Measurements from ENCODE around the gene PLXNA4.

The PLXNA4 gene

DNA sequence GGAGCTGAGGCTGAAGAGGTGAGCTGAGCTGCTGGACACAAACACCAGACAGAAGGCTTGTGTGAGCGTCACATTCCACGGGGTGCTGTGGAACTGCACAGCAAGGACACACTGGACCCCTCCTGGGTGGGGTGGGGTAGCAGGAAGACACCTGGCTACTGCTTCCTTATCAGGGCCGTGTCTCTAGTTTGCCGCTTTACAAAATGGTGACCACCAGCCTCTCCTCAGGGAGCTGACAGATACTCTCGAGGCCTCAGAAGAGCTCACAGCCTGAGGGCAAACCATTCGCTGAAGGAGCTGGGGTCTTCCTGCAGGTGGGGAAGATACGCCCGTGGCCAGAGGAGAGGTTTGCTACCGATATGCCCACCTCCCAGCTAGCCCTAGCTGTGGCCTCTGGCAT lies 461.9 kb downstream of the PLXNA4 start:
- DNase-seq, result no peak
- ATAC-seq, result no peak

DNA sequence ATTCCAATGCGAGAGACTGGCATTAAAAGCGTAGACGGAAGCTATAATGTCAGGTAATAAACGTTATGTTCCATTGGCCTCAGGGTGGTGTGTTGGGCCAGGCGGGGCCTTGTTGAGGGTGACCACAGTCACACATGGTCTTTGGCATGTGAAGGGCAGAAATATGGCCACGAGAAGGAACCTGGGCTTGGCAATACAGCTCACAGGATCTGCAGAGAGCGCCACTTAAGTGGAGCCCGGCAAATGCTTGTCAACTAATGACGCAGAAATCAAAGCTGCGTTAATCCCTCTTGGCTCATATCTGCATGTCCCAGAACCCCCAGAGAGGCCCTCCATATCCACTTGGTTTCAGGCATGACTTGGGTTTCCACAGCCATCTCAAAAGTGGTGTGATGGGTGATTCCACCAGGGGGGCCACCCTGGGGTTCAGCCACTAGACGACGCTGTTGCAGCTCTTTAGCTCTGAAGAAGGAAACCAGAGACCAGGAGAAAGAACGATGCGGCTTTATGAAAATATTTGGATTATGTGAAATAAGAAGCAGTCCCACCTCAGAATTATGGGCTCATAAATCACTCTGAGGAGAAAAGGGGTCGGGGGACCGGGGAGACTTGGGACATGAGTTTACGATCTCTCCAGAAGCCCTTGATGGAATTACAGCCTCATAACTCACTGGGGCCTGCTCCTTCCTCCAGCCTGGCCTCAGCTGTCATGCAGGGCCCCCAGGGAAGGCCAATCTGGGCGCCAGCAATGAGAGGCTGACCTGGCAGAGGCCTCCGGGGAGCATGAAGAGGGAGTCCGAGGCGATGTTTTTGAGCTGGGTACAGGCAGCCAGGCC lies 462.5 kb downstream of the PLXNA4 start:
- ATAC-seq, result no peak
- no peak for DNase-seq

DNA sequence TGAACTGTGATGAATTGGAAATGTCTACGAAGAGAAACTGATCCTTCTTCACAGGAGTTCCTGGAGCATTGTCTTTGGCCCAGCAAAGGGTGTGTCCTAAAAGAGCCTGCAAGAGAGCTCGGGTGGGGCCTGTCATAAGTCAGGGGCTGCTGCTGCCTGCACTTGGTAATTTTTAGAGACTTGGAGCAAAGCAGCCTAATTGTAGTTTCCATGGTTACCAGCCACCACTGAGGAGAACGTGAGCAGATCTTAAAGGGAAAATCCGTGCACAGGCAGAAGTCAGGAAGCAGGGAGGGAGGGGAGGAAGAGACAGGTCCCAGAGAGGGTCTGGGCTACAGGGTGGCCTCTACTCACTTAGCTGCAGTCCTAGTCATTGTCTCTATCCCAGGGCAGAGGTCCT lies 463.6 kb downstream of the PLXNA4 start:
- no peak for DNase-seq
- no peak for ATAC-seq

DNA sequence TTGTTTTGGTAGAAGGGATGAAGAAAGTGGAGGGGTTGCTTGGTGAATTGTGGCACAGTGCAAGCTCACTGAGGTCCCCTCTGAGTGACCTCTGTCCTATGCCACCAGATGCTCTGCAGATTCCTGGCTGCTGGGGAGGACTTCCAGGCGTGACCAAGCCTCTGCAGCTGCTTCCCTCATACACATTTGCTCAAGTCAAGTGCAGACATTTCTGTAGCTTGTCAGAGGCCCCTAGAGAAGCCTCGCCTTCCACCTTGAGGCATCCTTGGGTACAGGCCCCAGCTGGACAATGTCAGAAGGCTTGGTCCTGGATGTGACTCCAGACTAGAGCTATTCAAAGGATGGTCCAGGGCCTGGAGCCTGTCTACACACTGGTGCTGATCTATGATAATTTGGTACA lies 464.2 kb downstream of the PLXNA4 start:
- no peak for ATAC-seq

DNA sequence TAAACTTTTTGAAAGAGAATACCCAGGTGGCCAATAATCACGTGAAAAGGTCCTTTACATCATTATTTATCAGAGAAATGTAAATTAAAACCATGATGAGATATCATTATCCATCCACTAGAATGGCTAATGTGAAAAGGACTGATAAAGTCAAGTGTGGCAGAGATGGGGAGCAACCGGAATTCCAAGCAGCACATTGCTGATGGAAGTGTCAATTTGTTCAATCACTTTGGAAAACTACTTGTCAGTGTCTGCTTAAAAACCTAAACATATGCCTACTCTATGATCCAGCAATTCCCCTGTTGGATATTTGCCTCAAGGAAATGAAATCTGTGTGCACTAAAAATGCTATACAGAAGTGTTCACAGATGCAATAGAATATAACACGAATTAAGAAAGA lies 465.6 kb downstream of the PLXNA4 start:
- ATAC-seq, result no peak
- DNase-seq, result no peak

More for the DNA sequence above, 464.2 kb downstream of the PLXNA4 start:
- DNase-seq, result no peak

DNA sequence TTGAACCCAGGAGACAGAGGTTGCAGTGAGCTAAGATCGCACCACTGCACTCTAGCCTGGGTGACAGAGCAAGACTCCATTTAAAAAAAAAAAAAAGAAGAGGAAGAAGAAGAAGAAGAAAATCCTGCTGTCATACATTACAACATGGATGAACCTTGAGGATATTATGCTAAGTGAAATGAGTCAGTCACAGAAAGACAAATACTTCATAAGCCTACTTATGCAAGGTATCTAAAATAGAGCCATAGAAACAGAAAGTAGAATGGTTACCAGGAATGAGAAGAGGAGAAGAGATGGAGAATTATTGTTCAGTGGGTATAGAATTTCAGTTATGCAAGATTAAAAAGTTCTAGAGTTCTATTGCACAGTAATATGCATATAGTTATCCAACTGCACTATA lies 466.5 kb downstream of the PLXNA4 start:
- ATAC-seq, result no peak
- DNase-seq, result no peak

DNA sequence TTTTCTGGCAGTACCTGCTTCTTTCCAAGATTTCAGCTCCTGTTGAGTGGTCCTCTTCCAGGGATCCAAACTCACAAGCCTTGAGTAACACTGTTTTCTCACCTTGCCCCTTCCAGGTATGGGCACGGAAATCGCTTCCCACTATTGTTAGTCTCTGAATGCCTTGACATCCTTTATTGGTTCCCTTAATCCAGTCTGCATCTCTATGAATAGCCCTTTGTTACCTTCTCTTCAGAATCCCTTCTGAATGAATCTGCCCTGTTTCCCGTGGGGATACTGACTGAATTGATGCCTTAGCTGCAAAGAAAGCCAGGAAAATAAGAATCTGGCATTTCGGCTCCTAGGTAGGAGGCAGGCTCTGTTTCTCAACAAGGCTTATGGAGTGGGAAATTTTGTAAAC lies 467.7 kb downstream of the PLXNA4 start:
- DNase-seq, result no peak
- no peak for ATAC-seq

DNA sequence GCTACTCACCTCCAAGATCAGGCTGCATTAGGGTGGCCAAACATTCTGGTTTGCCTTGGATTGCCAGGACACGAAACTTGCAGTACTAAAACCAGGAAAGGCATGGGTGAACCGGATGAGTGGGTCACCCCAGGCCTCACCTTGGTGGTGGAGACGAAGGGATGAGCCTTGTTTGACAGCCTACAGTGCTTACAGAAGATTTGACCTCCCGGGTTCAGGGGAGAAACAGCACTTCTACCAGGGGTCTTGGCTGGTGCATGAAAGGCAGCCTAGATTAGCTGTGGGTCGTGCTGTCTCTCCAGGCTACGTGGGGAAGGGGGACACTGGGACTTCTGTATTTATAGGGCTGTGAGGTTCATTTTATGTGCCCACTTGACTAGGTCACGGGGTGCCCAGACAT lies 469.8 kb downstream of the PLXNA4 start:
- no peak for DNase-seq
- ATAC-seq, result no peak

DNA sequence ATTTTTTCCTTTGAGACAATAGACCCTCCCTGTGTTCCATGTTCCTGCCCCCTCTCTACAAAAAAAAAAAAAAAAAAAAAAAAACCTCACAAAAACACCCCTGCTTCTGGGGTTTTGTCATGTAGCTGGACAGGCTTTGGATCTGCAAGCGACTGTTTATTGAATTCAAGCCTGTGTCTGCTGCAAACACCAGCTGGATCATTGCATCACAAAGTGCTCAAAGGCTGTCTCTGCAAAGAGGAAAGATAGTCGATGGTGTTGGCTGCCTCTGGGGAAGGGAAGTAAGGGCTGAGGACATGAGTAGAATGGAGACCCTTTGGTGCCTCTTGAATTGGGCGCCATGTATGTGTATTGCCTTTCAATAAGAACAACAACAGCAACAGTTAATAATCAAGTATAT lies 471.2 kb downstream of the PLXNA4 start:
- ATAC-seq (no peak), DNase-seq (no peak)

DNA sequence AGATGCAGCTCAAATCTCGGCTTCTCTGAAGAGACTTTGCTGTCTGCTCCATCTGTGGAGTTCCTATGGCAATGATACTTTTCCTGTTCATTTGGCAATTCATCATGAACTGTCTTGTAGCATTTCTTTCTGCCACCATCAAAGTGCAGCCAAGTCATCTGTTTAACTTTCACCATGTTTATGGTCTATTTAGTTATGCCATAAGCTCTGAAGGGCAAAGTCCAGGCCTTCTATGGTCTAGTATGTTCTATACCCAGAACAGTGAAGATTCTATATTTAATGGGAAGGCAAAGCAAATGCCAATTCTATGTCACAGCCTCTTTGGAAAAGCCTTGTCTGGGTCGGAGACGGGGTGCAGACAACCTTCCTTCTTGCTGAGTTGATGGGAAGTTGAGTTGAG lies 472.6 kb downstream of the PLXNA4 start:
- DNase-seq (no peak), ATAC-seq (no peak)

DNA sequence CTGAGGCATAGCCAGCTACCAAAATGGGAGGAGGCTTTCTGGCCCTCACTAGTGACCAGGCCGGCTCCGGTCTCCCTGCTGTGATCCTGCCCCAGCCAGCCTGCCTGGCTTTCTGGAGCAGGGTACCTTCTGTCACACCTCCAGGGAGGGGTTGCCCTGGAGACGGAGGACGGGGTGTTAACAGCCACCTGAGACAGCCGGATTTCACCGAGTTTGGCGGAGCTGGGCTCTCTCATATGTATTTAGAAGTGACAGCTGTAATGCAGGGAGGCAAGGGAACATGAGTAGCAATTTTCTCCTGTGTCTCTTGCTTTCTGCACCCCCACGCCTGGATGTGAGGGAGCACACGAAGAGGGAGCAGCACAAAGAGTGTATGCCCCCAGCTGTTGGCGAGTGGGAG lies 473.3 kb downstream of the PLXNA4 start:
- ATAC-seq (no peak), DNase-seq (no peak)

DNA sequence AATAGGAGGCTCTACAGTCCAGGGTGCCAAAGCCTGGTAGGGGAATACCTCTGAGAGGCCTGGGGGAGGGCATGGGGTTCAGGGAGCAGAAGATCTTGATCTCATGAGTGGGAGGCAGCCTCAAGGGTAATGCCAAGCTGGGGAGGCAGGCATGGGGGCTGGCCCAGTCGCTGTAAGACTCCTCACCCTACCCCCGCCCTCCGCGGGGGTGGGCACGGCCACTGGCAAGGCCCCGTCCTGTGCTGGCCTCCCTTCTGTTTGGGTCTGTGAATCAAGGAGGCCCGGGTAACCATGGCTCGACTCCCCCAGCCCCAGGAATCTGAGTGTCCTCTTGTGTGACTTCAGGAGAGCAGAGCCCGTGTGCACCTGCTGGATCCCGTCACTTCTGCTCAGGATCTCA lies 473.9 kb downstream of the PLXNA4 start:
- ATAC-seq, result no peak
- DNase-seq, result no peak

DNA sequence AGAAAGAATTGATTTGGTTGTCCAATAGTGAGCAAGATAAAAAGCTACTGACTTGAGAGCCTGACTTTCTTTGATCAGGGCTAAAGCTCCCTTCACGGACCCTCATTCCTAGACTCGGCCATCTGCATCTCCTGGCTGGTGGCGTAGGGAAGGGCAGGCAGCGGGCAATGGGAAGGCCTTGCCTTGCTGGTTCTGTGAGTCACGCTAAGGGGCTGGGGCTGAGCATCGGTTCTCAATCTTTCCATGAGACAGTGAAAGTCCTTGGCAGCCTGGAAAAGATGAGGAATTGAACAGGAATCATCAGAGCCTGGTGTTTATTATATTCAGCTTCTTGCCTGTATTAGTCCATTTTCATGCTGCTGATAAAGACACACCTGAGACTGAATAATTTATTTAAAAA lies 475.3 kb downstream of the PLXNA4 start:
- DNase-seq, result no peak
- ATAC-seq, result no peak

DNA sequence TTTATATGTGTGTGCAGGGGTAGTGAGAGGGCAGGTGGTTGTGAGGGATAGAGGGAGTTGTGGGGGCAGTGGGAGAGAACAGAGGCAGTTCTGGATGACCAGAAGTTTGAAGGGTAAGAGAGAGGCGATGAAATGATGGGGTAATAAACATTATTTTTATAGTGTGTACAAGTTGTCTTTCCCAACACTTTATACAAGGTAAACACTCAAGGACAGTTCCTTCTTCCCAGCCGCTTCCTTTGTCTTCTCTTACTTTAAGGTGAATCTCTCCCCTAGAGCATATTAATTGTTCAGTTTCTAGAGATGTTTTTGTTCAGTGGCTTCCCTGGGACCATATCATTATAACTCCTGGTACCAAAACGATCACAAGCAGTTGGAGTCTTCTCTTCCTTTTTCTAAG lies 475.8 kb downstream of the PLXNA4 start:
- no peak for ATAC-seq

DNA sequence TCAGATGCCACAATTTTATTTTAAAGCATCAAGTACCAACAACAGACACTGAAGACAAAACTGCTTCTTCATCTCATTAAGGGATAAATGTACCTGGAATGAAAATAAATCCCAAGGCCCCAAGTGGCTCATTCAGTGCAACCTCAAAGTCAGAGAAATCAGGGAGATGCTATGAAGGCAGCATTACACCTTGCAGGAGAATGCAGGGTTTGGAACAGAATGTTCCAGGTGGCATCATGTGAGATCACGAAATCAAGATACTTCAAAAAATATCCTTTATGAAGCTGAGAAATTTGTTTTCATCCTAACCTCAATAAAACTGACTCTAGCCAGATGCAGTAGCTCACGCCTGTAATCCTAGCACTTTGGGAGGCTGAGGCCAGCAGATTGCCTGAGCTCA lies 477.1 kb downstream of the PLXNA4 start:
- ATAC-seq, result no peak
- no peak for DNase-seq

More for the DNA sequence above, 475.8 kb downstream of the PLXNA4 start:
- no peak for DNase-seq

DNA sequence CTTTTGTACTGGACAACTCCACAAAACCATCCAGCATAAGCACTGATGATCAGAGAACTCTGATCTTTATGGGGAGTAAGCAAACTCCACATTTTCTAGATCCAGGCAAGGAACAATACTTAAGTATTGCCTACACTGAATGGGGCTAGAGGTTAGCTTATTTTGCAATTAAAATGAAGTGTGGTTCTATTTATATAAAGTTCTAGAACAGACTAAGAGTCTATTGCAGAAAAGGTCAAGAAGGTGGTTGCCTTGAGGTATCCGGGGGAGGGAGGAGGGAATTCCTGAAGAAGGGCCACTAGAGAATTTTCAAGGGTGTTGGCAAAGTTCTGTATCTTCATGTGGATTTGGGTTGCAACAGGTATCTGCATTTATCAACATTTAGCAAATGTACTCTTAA lies 477.9 kb downstream of the PLXNA4 start:
- ATAC-seq, result no peak
- no peak for DNase-seq

DNA sequence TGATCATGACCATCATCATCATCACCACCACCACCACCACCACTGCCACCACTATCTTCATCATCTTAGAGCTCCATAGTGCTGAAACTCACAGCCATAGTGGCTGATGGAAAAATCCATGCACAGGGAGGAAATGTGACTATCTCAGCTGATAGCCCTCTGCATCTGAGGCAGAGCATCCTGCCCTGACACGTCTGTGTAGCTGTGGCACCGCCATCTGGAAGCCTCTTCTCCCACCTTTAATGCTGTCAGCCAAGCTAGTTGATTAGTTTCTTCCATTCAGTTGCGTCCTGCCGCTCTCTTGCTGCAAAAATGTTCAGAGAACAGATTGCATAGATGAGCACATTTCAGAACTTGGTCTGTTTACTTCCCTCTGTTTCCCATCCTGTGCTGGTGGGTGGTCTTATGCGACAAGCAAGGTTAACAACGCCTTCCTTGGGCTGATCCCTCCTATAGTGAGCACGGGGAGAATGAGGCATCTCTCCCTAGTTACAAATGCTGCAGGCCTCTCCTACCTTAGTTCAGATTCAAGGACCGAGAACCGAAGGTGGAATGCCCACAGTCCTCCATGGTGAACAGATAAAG lies 478.6 kb downstream of the PLXNA4 start:
- no peak for DNase-seq
- ATAC-seq, result no peak

DNA sequence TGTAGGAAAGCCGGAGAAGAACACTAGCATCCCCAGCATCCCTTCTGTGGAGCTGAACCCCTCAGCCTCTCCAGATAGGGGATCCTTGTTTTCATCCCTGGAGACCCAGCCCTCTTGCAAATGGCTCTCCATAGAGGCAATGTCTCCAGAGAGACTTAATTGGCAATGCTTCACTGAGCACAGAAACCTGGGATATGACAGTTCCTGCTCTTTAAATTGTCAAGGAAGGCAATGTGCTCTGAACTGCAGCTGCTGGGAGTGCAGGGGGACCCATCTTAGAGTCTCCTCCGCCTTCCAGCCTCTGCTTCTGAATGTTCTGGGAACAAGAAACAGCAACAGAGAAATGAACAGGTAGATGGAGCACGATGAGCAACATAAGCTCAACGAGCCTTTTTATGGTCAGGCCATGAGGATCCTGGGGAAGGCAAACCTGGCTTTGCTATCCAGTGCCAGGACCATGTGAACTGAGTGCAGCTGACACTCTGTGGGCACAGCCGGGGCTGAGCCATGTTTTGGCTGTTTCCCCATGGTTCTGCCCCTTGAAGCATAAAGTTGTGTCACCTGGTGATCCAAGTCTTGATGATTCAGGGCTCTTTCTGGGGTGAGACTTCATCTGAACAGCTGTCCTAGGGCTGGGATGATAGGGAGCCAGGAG lies 481.0 kb downstream of the PLXNA4 start:
- ATAC-seq, result no peak
- no peak for DNase-seq

DNA sequence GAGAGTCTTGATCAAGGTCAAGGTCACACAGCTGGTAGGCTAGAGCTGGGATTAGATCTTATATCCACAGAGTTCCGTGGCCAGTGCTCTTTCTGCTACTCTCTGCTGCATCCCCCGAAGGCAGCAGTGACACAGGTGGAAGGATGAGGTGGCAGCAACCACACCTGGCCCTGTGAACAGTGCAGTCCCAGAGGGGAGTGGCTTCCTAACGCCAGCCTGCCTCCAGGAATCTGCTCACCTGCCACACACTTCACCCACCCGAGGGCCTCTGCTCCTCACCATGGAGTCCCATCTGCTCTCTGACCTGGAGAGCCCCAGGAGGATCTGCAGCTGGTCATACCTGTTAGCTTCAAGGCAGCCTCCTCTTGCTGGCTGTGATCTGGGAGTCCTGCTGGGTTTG lies 484.2 kb downstream of the PLXNA4 start:
- no peak for DNase-seq

DNA sequence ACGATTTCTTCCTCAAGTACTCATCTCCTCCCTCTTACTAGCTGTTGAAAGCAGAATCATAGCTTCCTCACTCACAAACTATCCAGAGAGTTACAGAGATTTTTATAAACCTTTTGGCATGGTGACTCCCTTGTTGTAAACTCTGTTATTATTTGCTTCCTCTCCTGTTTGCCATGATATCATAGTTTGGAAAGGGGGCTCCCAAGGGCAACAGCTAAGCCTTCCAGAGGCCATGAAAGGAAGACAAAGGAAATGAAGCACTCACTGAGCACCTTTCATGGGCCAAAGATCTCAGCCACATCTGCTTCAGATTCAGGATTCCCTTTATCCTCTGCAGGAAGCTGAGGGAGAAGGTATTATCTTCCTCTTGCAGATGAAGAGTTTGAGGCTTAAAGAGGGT lies 484.6 kb downstream of the PLXNA4 start:
- DNase-seq (no peak), ATAC-seq (no peak)

More for the DNA sequence above, 484.2 kb downstream of the PLXNA4 start:
- no peak for ATAC-seq

DNA sequence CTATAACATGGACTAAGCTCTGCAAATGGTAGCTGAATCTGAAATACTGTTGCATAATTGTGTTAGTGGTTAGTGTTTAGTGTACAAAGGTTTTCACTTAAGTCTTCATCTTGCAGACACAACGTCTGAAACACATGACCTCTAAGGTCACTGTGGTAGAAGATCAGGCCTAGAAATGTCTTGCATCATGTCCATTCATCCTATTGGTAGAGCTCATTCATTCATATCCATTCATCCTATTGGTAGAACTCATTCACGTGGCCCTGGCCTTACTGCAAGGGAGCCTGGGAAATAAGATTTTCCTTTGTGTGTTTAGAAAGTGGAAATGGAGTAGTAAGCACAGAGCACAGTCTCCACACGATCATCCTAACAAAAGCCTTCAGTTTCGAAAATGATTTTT lies 485.8 kb downstream of the PLXNA4 start:
- no peak for DNase-seq
- no peak for ATAC-seq

DNA sequence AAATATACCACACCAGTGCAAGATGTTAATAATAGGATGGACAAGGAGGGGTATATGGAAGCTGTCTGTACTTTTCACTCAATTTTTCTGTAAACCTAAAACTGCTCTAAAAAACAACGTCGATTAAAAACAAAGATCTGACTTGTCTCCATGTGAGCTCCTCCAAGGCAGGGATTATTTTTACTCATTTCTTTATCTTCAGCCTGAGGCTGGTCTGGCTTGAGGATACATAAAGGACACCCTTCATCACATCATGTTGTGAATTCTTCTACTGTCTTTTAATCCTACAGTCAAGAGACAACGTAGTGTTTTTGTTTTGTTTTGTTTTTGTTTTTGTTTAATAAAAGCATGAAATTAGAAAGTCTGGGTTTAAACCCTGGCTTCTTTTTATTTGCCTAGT lies 486.9 kb downstream of the PLXNA4 start:
- DNase-seq, result no peak
- no peak for ATAC-seq

DNA sequence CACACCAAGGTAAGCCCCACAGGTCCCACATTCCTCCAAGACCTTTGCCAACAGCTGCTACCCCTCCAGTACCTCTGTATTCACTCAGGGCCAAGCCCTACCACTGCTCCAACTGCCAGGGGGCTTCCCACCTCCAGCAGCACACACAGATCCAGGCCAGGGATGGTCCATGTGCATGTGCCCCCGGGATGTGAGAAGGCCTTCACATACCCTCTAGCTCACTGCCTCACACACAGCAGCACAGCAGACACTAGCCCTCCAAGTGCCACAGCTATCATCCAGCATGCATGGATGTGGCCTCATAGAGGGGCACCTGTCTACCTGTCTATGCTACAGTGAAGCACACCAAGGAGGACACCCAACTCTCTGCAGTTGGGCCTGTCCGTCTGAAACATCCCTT lies 488.8 kb downstream of the PLXNA4 start:
- DNase-seq (no peak), ATAC-seq (no peak)
